Panc1 (cell line): ENCODE results near the gene RAI14. TPM values are rescaled to one million over a fixed set of nuclear protein-coding genes. Genes with fewer than 3 reads are reported as not detected.

Experiments used
- ATAC-seq: fragments of 200-7000 bp; cut with Tn5 transposase; 2 replicates; pipeline ENCODE4 v1.9.1; 2020; ENCODE audit warnings: mild to moderate bottlenecking, moderate library complexity
- BruUV-seq: library from RNA; stranded (reverse); fragments of 400-500 nt; replicated peaks from 2 replicates; lab custom pipeline; 2021; lab: Mats Ljungman, UMichigan
- CTCF ChIA-PET: fragments of 300-600 bp; sonication (Branson Sonifier 250); formaldehyde crosslinking; loops from one replicate; lab custom pipeline; 2022; ENCODE audit warnings: antibody characterized with exemption; lab: Charles Lee
- POLR2A ChIA-PET: fragments of 300-600 bp; sonication (Branson Sonifier 250); formaldehyde crosslinking; loops from one replicate; lab custom pipeline; 2022; ENCODE audit warnings: antibody characterized with exemption; lab: Charles Lee
- DNase-seq: peaks from one replicate; pipeline ENCODE4 v3.0.0-alpha.2; 2010; ENCODE audit warnings: low read depth, low spot score
- H3K27ac ChIP-seq: 2 replicates; pipeline ENCODE4 v1.5.1; 2011; ENCODE audit warnings: mild to moderate bottlenecking, low read length, inconsistent platforms
- H3K27me3 ChIP-seq: fragments of 200-500 bp; sonication (Bioruptor generic); 2 replicates; pipeline ENCODE4 v1.6.0; 2014; ENCODE audit warnings: low read length, inconsistent platforms; ENCODE audit not compliant: control insufficient read depth, insufficient read depth
- H3K36me3 ChIP-seq: fragments of 200-500 bp; sonication (Bioruptor generic); 2 replicates; pipeline ENCODE4 v1.5.1; 2014; ENCODE audit warnings: inconsistent platforms, mild to moderate bottlenecking, low read length, moderate library complexity; ENCODE audit not compliant: control insufficient read depth, insufficient read depth
- H3K4me1 ChIP-seq: 2 replicates; pipeline ENCODE4 v1.5.1; 2011; ENCODE audit warnings: inconsistent platforms, mild to moderate bottlenecking, low read length, moderate library complexity; ENCODE audit not compliant: control insufficient read depth, insufficient read depth
- H3K4me3 ChIP-seq, 2 experiments: 2 replicates each; pipeline ENCODE4 v1.5.1; 2011 to 2012; ENCODE audit warnings: low read depth in 2 of 2, low read length in 2 of 2, mild to moderate bottlenecking in 2 of 2, inconsistent platforms in 1 of 2, moderate library complexity in 1 of 2
- H3K9me3 ChIP-seq: fragments of 200-500 bp; sonication (Bioruptor generic); 2 replicates; pipeline ENCODE4 v1.5.1; 2014; ENCODE audit warnings: low read depth, mild to moderate bottlenecking, inconsistent platforms, low read length, moderate library complexity; ENCODE audit not compliant: control insufficient read depth, insufficient read depth
- POLR2AphosphoS5 ChIP-seq: IDR thresholded peaks from 2 replicates; pipeline ENCODE4 v1.6.1; 2012; ENCODE audit warnings: mild to moderate bottlenecking, low read depth, low read length, moderate library complexity
- REST ChIP-seq, 2 experiments: IDR thresholded peaks; 2 replicates each; pipeline ENCODE4 v1.6.1; 2011 to 2012; ENCODE audit warnings: low read depth in 2 of 2, control low read depth in 1 of 2, low read length in 1 of 2, mild to moderate bottlenecking in 1 of 2, moderate library complexity in 1 of 2; ENCODE audit not compliant: insufficient read depth in 1 of 2
- SIN3A ChIP-seq: IDR thresholded peaks from 2 replicates; pipeline ENCODE4 v1.6.1; 2012; ENCODE audit warnings: low read depth, mild to moderate bottlenecking, low read length, moderate library complexity, borderline replicate concordance; ENCODE audit not compliant: insufficient read depth
- TCF7L2 ChIP-seq: IDR thresholded peaks from 2 replicates; pipeline ENCODE4 v1.6.1; 2011; ENCODE audit warnings: mild to moderate bottlenecking, low read depth, low read length, inconsistent platforms
- in situ Hi-C: cut with HindIII; loops from 2 replicates; pipeline ENCODE4 v1.10.0; 2016; ENCODE audit warnings: low sequenced_read_pairs, low pct_unique_long_range_greater_than_20kb
- intact Hi-C: fragments of 100-400 bp; cut with micrococcal nuclease; formaldehyde crosslinking; loops from one replicate; pipeline ENCODE4 v1.10.0; 2022; ENCODE audit not compliant: unreplicated experiment
- total RNA-seq: library from RNA; stranded (reverse); gene quantifications from one replicate; pipeline ENCODE4 v1.2.1, GENCODE V29; 2021; ENCODE audit not compliant: unreplicated experiment
- TF ChIP-seq, protein P1 (sequence below): fragments of 450-650 bp; IDR thresholded peaks from 2 replicates; pipeline ENCODE4 v1.5.1; 2017; ENCODE audit warnings: mild to moderate bottlenecking

RAI14 gene
- total RNA-seq, 1 experiment from 2014 or later, result 18.5 TPM

DNA sequence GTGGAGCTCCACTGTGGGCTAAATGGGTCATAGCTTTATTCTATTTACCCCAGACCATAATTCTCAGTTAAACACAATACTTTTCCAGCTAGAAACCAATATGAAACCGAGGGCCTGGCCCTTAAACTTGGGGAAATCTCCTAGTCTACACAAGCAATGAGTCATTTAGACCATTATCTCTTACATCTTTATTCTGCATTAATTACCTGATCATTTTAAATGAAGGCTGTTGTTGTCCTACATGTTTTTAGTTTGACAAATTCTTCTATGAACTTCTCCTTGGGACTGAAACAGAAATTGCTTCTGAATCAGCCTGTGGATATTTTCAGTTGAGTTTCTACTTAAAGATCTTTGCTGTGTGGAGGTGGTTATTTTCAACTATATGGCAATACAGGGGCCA, 37.9 kb downstream of the RAI14 start:
- Histone ChIP-seq H3K27ac (no peak overlapping the region), H3K4me1 (no peaks in the 10 kb centered on the region), H3K4me3 (no peak overlapping the region), H3K27me3 (no peaks in the 10 kb centered on the region), H3K36me3 (no peaks in the 10 kb centered on the region), H3K9me3 (no peaks in the 10 kb centered on the region)
- no peak for ATAC-seq
- in situ Hi-C loops, result no loop called here
- CTCF ChIA-PET, result no interaction called here
- no peak for TF ChIP-seq REST (IDR thresholded peaks at IDR 0.05; ENCODE audit: insufficient read depth in 1 of 2, low read depth in 2 of 2, low read length in 1 of 2)
- no peak for TF ChIP-seq SIN3A
- TF ChIP-seq, protein P1, sequence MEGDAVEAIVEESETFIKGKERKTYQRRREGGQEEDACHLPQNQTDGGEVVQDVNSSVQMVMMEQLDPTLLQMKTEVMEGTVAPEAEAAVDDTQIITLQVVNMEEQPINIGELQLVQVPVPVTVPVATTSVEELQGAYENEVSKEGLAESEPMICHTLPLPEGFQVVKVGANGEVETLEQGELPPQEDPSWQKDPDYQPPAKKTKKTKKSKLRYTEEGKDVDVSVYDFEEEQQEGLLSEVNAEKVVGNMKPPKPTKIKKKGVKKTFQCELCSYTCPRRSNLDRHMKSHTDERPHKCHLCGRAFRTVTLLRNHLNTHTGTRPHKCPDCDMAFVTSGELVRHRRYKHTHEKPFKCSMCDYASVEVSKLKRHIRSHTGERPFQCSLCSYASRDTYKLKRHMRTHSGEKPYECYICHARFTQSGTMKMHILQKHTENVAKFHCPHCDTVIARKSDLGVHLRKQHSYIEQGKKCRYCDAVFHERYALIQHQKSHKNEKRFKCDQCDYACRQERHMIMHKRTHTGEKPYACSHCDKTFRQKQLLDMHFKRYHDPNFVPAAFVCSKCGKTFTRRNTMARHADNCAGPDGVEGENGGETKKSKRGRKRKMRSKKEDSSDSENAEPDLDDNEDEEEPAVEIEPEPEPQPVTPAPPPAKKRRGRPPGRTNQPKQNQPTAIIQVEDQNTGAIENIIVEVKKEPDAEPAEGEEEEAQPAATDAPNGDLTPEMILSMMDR, result no peak
- no peak for TF ChIP-seq POLR2AphosphoS5
- TF ChIP-seq TCF7L2, result no peak
- POLR2A ChIA-PET, result no interaction called here
- BruUV-seq, result no TSS peak
- intact Hi-C loops, result no loop called here
- DNase-seq, result no peak

DNA sequence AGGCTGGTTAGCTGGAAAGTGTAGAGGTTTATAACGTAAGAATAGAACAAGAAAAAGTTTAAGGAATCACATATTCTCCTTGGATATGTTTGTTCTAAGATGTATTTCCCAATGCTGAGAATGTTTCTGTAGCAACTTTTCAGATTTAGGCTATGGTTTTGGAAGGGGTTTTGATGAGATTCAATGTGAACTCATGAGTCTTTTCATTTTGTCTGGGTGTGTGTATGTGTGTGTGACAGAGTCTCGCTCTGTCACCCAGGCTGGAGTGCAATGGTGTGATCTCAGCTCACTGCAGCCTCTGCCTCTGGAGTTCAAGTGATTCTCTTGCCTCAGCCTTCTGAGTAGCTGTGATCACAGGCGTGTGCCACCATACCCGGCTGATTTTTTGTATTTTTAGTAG, 38.6 kb downstream of the RAI14 start:
- in situ Hi-C loops, result no loop called here
- no peak for ATAC-seq
- no TSS peak for BruUV-seq
- H3K4me3 ChIP-seq, result no peak overlapping the region
- no peaks in the 10 kb centered on the region for H3K27me3 ChIP-seq
- intact Hi-C loops, result no loop called here
- no peaks in the 10 kb centered on the region for H3K4me1 ChIP-seq
- POLR2A ChIA-PET, result no interaction called here
- H3K36me3 ChIP-seq, result no peaks in the 10 kb centered on the region
- no peak for DNase-seq
- TF ChIP-seq SIN3A (no peak), TCF7L2 (no peak), POLR2AphosphoS5 (no peak), REST (IDR thresholded peaks at IDR 0.05; ENCODE audit: insufficient read depth in 1 of 2, low read depth in 2 of 2, low read length in 1 of 2) (no peak)
- TF ChIP-seq, protein P1, result no peak
- no peak overlapping the region for H3K27ac ChIP-seq
- CTCF ChIA-PET, result no interaction called here
- no peaks in the 10 kb centered on the region for H3K9me3 ChIP-seq
